Activated B cell treated with CpG ODN at 0.5 μM for 24 hours (primary cell): ENCODE measurements around the gene STX19. TPM values are rescaled to one million over a fixed set of nuclear protein-coding genes. Genes with fewer than 3 reads are reported as not detected.

ENCODE experiments used
- ATAC-seq: fragments of 200-7000 bp; cut with Tn5 transposase; one replicate; pipeline ENCODE4 v1.10.0; 2021; ENCODE audit warnings: low read depth, mild to moderate bottlenecking, moderate library complexity
- CTCF ChIA-PET: fragments of 350-600 bp; sonication (Branson Sonifier 250); formaldehyde crosslinking; loops from one replicate; lab custom pipeline; 2021; ENCODE audit warnings: antibody characterized with exemption; lab: Charles Lee
- POLR2A ChIA-PET: fragments of 350-600 bp; sonication (Branson Sonifier 250); formaldehyde crosslinking; loops from one replicate; lab custom pipeline; 2021; ENCODE audit warnings: antibody characterized with exemption; lab: Charles Lee
- DNase-seq: peaks from one replicate; pipeline ENCODE4 v3.0.0; 2022
- H3K27ac Mint-ChIP-seq: one replicate; pipeline ENCODE4 v1.8.0; 2020; ENCODE audit warnings: mixed read lengths
- H3K27me3 Mint-ChIP-seq: one replicate; pipeline ENCODE4 v1.8.0; 2021; ENCODE audit warnings: mixed read lengths
- H3K36me3 Mint-ChIP-seq: one replicate; pipeline ENCODE4 v1.8.0; 2021; ENCODE audit warnings: low read depth, mixed read lengths
- H3K4me1 Mint-ChIP-seq: one replicate; pipeline ENCODE4 v1.8.0; 2021; ENCODE audit warnings: mixed read lengths
- H3K4me3 Mint-ChIP-seq: one replicate; pipeline ENCODE4 v1.8.0; 2020; ENCODE audit warnings: mild to moderate bottlenecking, mixed read lengths
- H3K9me3 Mint-ChIP-seq: one replicate; pipeline ENCODE4 v1.8.0; 2020; ENCODE audit warnings: mixed read lengths
- intact Hi-C: fragments of 100-400 bp; cut with micrococcal nuclease; formaldehyde crosslinking; loops from one replicate; pipeline ENCODE4 v1.15.1; 2024
- total RNA-seq: library from RNA; stranded (reverse); gene quantifications from 2 replicates; pipeline ENCODE4 v1.2.3, GENCODE V29; 2022
- TF ChIP-seq, protein P1 (sequence below): fragments of 200-600 bp; IDR thresholded peaks from one replicate; pipeline ENCODE4 v1.8.0; 2022; ENCODE audit warnings: antibody characterized with exemption, mild to moderate bottlenecking

STX19 gene
- total RNA-seq, 1 donor from 2014 or later = not detected

GRCh38 chr3:94015025-94015424 lies 13.4 kb downstream of the STX19 start:
- peaks cover 6% of the 10 kb centered on the region for H3K4me1 Mint-ChIP-seq
- H3K9me3 Mint-ChIP-seq = no peaks in the 10 kb centered on the region
- TF ChIP-seq, protein P1, sequence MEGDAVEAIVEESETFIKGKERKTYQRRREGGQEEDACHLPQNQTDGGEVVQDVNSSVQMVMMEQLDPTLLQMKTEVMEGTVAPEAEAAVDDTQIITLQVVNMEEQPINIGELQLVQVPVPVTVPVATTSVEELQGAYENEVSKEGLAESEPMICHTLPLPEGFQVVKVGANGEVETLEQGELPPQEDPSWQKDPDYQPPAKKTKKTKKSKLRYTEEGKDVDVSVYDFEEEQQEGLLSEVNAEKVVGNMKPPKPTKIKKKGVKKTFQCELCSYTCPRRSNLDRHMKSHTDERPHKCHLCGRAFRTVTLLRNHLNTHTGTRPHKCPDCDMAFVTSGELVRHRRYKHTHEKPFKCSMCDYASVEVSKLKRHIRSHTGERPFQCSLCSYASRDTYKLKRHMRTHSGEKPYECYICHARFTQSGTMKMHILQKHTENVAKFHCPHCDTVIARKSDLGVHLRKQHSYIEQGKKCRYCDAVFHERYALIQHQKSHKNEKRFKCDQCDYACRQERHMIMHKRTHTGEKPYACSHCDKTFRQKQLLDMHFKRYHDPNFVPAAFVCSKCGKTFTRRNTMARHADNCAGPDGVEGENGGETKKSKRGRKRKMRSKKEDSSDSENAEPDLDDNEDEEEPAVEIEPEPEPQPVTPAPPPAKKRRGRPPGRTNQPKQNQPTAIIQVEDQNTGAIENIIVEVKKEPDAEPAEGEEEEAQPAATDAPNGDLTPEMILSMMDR = no peak
- no peaks in the 10 kb centered on the region for H3K27me3 Mint-ChIP-seq
- no peak overlapping the region for H3K4me3 Mint-ChIP-seq
- CTCF ChIA-PET = no interaction called here
- no peak for DNase-seq
- H3K27ac Mint-ChIP-seq = no peak overlapping the region
- H3K36me3 Mint-ChIP-seq = no peaks in the 10 kb centered on the region
- intact Hi-C loops = no loop called here
- POLR2A ChIA-PET = no interaction called here
- no peak for ATAC-seq

- DNase-seq (no peak), ATAC-seq (no peak)
- no peaks in the 10 kb centered on the region for H3K9me3 Mint-ChIP-seq
- no peaks in the 10 kb centered on the region for H3K27me3 Mint-ChIP-seq
- H3K4me1 Mint-ChIP-seq = peaks cover 6% of the 10 kb centered on the region
- CTCF ChIA-PET = no interaction called here
- POLR2A ChIA-PET = no interaction called here
- TF ChIP-seq, protein P1 = no peak
- intact Hi-C loops = no loop called here
- H3K36me3 Mint-ChIP-seq = peaks cover 4% of the 10 kb centered on the region
- no peak overlapping the region for H3K27ac Mint-ChIP-seq
- no peak overlapping the region for H3K4me3 Mint-ChIP-seq
These were observed 16.2 kb downstream of the STX19 start for GRCh38 chr3:94012185-94012584.

GRCh38 chr3:94011233-94011711 lies 17.1 kb downstream of the STX19 start:
- Mint-ChIP-seq H3K27ac (no peak overlapping the region), H3K4me1 (peaks cover 6% of the 10 kb centered on the region), H3K9me3 (no peaks in the 10 kb centered on the region), H3K4me3 (no peak overlapping the region), H3K36me3 (peaks cover 4% of the 10 kb centered on the region), H3K27me3 (no peaks in the 10 kb centered on the region)
- TF ChIP-seq, protein P1 = no peak
- DNase-seq (no peak), ATAC-seq (no peak)
- ChIA-PET POLR2A (no interaction called here), CTCF (no interaction called here)
- intact Hi-C loops = no loop called here

DNA sequence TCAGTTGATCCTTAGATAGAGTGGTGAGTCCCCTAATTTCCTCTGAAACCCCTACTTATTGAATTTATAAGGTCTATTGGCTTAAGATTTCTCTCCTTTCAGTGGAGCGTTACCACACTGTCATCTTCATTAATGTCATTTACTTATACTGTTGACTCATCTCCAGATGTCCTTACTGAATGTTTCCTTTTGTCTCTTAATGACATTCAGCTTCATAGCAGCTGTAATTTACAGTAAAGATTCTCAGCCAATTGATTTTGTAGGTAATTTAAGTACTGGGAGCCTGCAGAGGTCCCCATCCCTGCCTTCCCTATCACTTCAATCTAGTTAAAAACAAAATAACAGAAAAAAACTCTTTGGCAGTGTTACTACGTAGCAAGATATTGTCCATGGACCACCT lies 18.8 kb downstream of the STX19 start:
- TF ChIP-seq, protein P1 = no peak
- ChIA-PET CTCF (no interaction called here), POLR2A (no interaction called here)
- Mint-ChIP-seq H3K27ac (no peak overlapping the region), H3K27me3 (no peaks in the 10 kb centered on the region), H3K4me1 (peaks cover under 1% of the 10 kb centered on the region), H3K4me3 (no peak overlapping the region), H3K9me3 (no peaks in the 10 kb centered on the region), H3K36me3 (peaks cover 4% of the 10 kb centered on the region)
- ATAC-seq (no peak), DNase-seq (no peak)
- intact Hi-C loops = no loop called here

- ATAC-seq (no peak), DNase-seq (no peak)
- H3K4me3 Mint-ChIP-seq = no peak overlapping the region
- H3K4me1 Mint-ChIP-seq = peaks cover 4% of the 10 kb centered on the region
- intact Hi-C loops = no loop called here
- ChIA-PET POLR2A (no interaction called here), CTCF (interaction anchor here (1.1 kb wide), 1 partner anchor 61 kb away, joined by 4 read pairs; no protein-coding TSS in a partner anchor)
- H3K36me3 Mint-ChIP-seq = peaks cover 4% of the 10 kb centered on the region
- H3K9me3 Mint-ChIP-seq = no peaks in the 10 kb centered on the region
- no peaks in the 10 kb centered on the region for H3K27me3 Mint-ChIP-seq
- no peak overlapping the region for H3K27ac Mint-ChIP-seq
- TF ChIP-seq, protein P1 = no peak
These were observed 20.1 kb downstream of the STX19 start for GRCh38 chr3:94008253-94008652.
